GM08714 (cell line): ENCODE results near the gene MAP1LC3C.

Experiments
- H3K4me3 ChIP-seq: fragments of 200-500 bp; sonication (Bioruptor generic); 2 replicates; pipeline ENCODE4 v1.5.1; 2014; ENCODE audit warnings: mild to moderate bottlenecking, low read length, inconsistent platforms
- ZNF274 ChIP-seq: IDR thresholded peaks from 2 replicates; pipeline ENCODE4 v1.6.1; 2012; ENCODE audit warnings: mild to moderate bottlenecking, low read depth, low read length

Gene MAP1LC3C

GRCh38 chr1:241999026-241999425 lies at the start of gene MAP1LC3C:
TSS of gene MAP1LC3C (minus strand) at chr1:241999098. CDS start at chr1:241999008, 90 bp downstream.
- H3K4me3 ChIP-seq = no peak within 1 kb of the TSS; the same call in 1 of the 2 replicates
- TF ChIP-seq ZNF274 = no peak

- no peak for TF ChIP-seq ZNF274
- H3K4me3 ChIP-seq = no peak overlapping the region
These were observed 44.3 kb upstream of the MAP1LC3C start for GRCh38 chr1:242043165-242043564.

GRCh38 chr1:242034392-242034791 lies 35.5 kb upstream of the MAP1LC3C start:
- no peak overlapping the region for H3K4me3 ChIP-seq
- TF ChIP-seq ZNF274 = no peak

- H3K4me3 ChIP-seq = no peak overlapping the region
- TF ChIP-seq ZNF274 = no peak
These were observed 34.5 kb upstream of the MAP1LC3C start for GRCh38 chr1:242033447-242033846.

GRCh38 chr1:242030071-242030470 lies 31.2 kb upstream of the MAP1LC3C start:
- TF ChIP-seq ZNF274 = no peak
- H3K4me3 ChIP-seq = no peak overlapping the region

- no peak overlapping the region for H3K4me3 ChIP-seq
- no peak for TF ChIP-seq ZNF274
These were observed 26.8 kb upstream of the MAP1LC3C start for GRCh38 chr1:242025681-242026080.

GRCh38 chr1:242023805-242024204 lies 24.9 kb upstream of the MAP1LC3C start:
- no peak overlapping the region for H3K4me3 ChIP-seq
- TF ChIP-seq ZNF274 = no peak

GRCh38 chr1:242019018-242019417 lies 20.1 kb upstream of the MAP1LC3C start:
- H3K4me3 ChIP-seq = no peak overlapping the region
- TF ChIP-seq ZNF274 = no peak

- TF ChIP-seq ZNF274 = no peak
- no peak overlapping the region for H3K4me3 ChIP-seq
These were observed 18.8 kb upstream of the MAP1LC3C start for GRCh38 chr1:242017580-242018233.

- TF ChIP-seq ZNF274 = no peak
- no peak overlapping the region for H3K4me3 ChIP-seq
These were observed 17.6 kb upstream of the MAP1LC3C start for GRCh38 chr1:242016479-242016878.

- TF ChIP-seq ZNF274 = no peak
- no peak overlapping the region for H3K4me3 ChIP-seq
These were observed 13.2 kb upstream of the MAP1LC3C start for GRCh38 chr1:242011894-242012660.

GRCh38 chr1:242008826-242009495 lies 10.1 kb upstream of the MAP1LC3C start:
- H3K4me3 ChIP-seq = no peak overlapping the region
- no peak for TF ChIP-seq ZNF274

- TF ChIP-seq ZNF274 = no peak
- no peak overlapping the region for H3K4me3 ChIP-seq
These were observed 8.1 kb upstream of the MAP1LC3C start for GRCh38 chr1:242006976-242007375.

GRCh38 chr1:242005866-242006535 lies 7.1 kb upstream of the MAP1LC3C start:
- TF ChIP-seq ZNF274 = no peak
- H3K4me3 ChIP-seq = no peak overlapping the region
